Caki2 (cell line): ENCODE results near the gene ZRANB3. TPM values are rescaled to one million over a fixed set of nuclear protein-coding genes. Genes with fewer than 3 reads are reported as not detected.
"Not testable (repeated sequence)": the region's sequence is repeated elsewhere in the genome, so short reads cannot be mapped to it uniquely, and the experiment has no call there.

ENCODE experiments used
- DNase-seq: peaks from one replicate; pipeline ENCODE4 v3.0.0-alpha.2; 2015; ENCODE audit warnings: low read depth
- in situ Hi-C: cut with HindIII; loops from 2 replicates; pipeline ENCODE4 v1.10.0; 2016; ENCODE audit warnings: low sequenced_read_pairs, low pct_unique_long_range_greater_than_20kb, mixed read lengths
- total RNA-seq: library from RNA; depleted of rRNA; stranded (reverse); fragments of >200 nt; shearing (Covaris generic); gene quantifications from 2 replicates; pipeline ENCODE4 v1.2.3, GENCODE V29; 2014; ENCODE audit warnings: low replicate concordance

ZRANB3 gene
- total RNA-seq, 1 experiment from 2014 or later: 6.1 TPM

DNA sequence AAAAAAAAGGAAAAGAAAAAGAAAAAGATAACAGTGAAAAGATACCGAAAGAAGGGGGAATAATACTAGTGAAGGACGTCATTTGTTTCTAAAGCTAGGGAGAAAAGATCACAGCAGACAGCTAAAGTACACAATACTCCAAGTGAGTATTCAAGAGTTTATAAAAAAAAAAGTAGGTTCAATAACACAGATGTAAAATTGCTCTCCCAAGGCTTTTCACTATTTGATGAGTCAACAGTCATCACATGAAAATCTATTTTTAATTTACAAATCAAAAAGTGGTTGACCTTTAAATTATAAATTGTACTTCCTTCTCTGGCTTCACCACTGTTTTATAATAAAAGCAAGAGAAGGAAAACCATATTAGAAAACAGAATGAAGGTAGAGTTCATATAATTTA is 144.0 kb downstream of the ZRANB3 start:
- in situ Hi-C loops: no loop called here
- no peak for DNase-seq

DNA sequence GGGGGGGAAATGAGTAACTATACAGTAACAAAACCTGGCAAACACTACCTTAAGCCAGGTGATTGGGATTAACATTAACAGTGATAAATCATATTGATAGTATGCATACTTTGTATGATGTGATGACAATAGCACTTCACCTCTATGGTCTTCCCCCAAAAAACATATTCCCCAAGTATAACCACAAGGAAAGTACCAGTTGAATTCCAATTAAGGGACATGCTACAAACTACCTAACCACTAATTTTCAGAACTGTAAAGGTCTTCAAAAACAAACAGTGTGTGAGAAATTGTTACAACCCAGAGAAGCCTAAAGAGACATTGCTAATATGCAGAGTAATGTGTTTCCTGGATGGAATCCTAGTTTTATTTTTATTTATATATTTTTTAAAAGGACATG is 152.4 kb downstream of the ZRANB3 start:
- no peak for DNase-seq
- in situ Hi-C loops: no loop called here

DNA sequence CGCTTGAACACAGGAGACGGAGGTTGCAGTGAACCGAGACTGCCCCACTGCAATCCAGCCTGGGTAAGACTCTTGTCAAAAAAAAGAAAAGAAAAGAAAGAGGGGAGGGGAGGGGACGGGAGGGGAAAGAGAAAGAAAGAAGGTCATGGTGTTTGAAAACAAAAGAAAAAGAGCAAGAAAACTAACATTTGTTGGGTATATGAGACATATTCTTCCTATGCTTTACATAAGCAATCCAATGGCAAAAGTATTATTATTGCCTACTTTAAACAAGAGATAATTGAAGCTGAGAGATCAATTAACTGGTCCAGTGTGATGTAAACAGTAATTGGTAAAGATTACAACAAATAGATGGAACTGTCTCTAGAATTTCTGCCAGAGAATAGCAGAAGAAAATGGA is 157.3 kb downstream of the ZRANB3 start:
- DNase-seq: no peak
- in situ Hi-C loops: no loop called here

DNA sequence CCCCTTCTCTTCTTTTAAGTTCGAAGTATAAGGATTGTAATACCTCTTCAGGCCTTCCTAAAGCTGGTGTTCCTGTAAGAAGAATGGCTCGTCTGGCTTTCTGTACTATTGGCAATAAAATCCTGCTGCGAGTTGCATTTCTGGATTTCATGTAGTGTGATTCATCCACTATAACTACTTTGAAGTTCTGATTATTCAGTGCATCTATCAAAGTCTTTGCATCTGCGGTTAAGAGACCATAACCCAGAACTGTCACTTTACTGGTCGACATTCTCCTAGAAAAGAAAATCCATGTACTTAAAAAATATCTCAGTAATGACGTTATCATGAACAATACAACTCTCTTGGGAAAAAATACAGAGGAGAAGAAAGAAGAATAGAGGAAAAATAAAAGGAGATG is 181.1 kb downstream of the ZRANB3 start:
- in situ Hi-C loops: no loop called here

DNA sequence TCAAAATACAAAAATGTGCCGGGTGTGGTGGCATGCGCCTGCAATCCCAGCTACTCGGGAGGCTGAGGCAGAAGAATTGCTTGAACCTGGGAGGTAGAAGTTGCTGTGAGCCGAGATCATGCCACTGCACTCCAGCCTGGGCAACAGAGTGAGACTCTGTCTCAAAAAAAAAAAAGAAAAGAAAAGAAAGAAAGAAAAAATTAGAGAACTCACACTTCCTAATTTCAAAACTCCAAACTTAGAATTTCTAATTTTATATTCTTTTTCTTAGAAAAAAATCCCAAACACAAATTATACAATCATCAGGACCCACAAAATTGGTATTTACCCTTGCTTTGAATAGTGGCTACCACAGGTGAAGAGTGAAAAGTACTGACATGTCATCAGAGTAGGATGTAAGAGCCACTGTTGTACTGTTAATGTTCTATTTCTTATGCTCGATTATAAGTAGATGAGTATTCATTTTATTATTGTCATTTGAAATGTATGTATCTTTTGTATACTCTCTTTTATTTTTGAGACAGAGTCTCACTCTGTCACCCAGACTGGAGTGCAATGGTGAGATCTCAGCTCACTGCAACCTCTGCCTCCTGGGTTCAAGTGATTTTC is 182.8 kb downstream of the ZRANB3 start:
- DNase-seq, in situ Hi-C loops: not testable (repeated sequence)

More for the DNA sequence above, 181.1 kb downstream of the ZRANB3 start:
- no peak for DNase-seq

DNA sequence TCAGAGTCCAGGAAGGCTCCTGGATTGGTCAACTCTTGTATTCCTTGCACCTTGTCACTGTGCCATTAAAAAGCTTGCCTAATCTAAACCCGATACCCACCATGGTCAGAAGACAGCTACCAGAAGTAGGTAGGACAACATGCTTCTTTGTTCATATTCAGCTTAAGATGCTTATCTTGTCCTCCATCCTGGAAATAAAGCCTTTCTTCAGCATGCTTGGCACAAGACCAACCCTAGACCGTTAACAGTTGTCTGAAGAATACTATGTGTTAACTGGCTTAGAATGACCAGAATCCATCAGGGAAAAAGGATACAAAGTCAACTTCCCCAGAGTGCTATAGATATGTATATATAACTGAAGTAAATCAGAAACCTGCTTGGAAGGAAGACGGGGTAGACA is 193.9 kb downstream of the ZRANB3 start:
- DNase-seq: no peak
- in situ Hi-C loops: no loop called here

DNA sequence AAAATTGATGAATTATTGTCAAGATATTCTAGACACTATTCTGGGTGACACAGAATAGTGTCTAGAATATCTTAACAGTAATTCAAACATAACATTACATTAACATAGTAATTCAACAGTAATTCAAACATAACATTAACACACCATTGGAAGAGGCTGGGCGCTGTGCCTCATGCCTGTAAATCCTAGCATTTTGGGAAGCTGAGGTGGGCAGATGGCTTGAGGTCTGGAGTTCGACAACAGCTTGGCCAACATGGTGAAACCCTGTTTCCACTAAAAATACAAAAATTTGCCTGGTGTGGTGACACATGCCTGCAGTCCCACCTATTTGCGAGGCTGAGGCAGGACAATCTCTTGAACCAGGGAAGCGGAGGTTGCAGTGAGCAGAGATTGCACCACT is 195.8 kb downstream of the ZRANB3 start:
- DNase-seq: no peak
- in situ Hi-C loops: no loop called here

DNA sequence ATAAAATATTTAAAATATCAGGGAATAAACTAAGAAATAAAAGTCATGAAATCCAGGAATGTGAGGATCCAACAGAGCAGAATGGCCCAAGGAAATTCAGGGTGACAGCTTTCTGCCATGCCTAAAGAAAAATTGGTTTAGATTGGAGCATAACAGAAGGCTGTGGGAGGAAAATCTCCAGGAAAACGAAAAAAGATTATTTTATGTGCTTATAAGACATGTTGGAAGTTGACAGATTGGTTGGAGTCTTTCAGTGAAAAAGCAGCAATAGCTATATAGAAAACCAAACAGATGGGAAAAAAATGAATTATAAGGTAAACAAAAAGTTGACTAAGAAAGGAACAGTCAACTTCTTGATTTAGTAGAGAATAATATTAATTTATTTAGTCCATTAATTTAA is 203.9 kb downstream of the ZRANB3 start:
- DNase-seq: no peak
- in situ Hi-C loops: no loop called here

DNA sequence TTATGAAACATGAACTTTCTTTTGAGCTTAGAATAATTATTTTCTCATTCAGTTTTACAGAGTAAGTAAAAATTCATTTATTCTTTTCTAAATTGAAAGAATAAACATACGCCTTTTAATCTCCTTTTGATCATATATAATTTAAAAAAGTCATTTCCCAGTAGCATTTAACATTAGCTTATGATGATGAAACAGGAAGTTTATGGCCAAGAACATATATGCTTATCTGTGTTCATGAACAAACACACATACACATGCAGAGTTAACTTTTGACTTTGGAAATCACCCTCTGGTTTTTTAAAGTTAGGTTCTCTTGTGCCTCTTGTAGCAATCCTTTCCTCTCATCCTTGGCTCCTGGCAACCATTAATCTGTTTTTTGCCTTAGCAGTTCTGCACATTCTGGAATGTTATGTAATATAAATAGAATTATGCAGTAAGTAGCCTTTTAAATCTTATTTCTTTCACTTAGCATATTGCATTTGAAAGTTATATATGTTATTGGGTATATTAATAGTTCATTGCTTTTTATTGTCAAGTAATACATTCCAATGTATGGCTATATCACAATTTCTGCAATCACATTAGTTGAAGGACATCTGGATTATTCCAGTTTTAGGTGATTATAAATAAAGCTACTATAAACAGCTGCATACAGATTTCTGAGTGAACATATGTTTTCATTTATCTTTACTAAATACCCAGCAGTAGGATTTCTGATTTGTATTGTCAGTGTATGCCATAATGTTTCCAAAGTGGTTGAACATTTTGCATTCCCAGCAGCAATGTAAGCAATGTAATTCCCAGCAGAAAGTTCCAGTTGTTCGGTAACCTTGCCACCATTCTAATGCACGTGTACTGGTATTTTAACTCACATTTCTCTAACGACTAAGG is 210.3 kb downstream of the ZRANB3 start:
- no peak for DNase-seq
- in situ Hi-C loops: no loop called here

DNA sequence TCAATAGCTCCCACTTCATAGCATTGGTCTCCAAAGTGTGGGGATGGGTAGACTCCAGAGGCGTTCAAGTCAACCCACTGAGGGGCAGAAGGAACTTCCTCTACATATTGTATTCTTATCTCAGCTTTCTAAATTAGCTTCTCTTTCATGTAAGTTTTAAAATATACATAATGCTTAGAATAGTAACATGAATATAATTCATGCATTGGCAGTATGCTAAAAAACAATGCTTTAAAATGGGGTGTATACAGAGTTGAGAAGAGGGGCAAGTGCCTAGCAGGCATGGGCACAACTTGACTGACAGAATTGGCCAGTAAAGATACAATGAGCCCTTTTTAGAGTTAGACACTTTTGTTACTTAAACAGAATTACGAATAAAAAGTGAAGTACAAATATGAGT is 212.2 kb downstream of the ZRANB3 start:
- in situ Hi-C loops: no loop called here
- DNase-seq: no peak

DNA sequence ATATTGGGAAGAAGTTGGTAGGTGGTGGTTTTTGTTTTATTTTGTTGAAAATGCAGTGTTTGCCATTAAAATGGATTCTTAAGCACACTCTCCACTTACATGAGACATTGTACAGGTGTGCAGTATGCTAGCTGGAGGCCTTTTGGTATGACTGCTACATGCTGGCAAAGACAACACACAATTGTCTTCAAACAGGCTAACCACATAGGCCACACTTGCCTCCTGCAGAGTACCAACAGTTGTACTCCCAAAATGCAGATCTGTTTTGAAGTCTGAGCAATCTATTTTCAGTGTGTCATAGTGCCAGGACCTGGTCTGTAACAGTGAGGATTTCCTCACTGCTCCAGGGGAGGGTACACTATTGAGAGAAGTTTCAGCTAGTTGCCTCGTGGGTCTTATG is 213.6 kb downstream of the ZRANB3 start:
- DNase-seq: no peak

DNA sequence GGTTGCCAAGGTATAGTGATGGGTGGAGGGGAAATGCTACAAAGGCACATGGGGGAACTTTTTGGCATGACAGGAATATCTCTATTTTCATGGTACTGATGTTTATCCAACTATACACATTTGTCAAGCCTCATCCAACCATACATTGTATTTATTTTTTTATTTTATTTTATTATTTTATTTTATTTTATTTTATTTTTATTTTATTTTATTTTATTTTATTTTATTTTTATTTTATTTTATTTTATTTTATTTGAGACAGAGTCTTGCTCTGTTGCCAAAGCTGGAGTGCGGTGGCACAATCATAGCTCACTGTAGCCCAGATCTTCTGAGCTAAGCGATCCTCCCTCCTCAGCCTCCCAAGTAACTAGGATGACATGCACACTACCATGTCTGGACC is 219.1 kb downstream of the ZRANB3 start:
- in situ Hi-C loops: no loop called here
- DNase-seq: no peak

More for the DNA sequence above, 213.6 kb downstream of the ZRANB3 start:
- in situ Hi-C loops: no loop called here

DNA sequence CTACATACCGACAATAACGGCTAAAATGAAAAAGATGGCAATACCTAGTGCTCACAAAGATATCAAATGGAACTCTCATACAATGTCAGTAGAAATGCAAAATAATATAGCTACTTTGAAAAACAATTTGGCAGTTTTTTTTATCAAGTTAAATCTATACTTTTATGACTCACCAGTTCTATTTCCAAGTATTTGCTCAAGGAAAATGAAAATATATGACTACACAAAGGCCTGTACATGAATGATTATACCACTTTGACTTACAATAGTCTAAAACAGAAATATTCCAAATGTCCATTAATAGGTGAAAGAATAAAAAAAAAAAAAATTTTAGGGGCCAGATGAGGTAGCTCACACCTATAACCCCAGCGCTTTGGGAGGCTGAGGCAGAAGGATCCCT is 219.8 kb downstream of the ZRANB3 start:
- DNase-seq: no peak

DNA sequence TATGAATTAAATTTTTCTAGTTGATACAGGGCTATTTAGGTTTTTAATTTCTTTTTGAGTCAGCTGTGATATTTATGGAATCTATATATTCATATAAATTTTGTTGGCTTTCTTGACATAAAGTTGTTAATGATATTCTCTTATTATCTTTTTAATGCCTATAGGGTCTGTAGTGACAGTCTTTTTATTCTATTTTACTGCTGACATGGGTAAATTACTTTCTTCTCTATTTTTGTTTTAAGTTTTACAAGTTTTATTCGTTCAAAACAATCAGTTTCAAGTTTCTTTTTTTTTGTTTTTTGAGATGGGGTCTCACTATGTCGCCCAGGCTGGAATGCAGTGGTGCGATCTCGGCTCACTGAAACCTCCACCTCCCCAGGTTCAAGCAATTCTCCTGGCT is 226.3 kb downstream of the ZRANB3 start:
- DNase-seq: no peak
- in situ Hi-C loops: no loop called here

More for the DNA sequence above, 219.8 kb downstream of the ZRANB3 start:
- in situ Hi-C loops: no loop called here

DNA sequence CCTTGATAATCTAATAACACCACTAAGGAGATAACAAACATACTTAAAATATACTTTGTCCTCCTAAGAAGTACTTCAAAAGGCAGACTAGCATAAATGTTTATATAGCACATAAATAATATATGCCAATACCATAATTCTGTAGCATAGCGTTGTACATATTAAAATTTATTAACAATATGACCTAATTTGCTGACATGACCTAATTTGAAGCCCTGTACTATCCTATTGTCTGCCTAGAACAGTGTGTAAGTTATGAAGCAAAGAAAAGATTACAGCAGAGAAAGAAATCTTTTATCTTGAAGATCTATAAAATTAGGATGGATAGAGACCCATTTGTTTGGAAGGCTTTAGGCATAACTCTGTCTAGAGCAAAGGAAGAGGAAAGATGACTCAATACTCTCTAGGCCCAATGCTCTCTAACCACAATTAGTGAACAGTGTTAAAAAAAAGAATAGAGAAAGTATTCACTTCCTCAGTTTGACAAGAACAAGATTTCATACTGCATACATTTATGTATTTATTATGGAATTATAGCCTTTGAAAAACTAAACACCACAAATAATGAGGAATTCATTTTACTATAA is 231.3 kb downstream of the ZRANB3 start:
- in situ Hi-C loops: no loop called here
- no peak for DNase-seq

DNA sequence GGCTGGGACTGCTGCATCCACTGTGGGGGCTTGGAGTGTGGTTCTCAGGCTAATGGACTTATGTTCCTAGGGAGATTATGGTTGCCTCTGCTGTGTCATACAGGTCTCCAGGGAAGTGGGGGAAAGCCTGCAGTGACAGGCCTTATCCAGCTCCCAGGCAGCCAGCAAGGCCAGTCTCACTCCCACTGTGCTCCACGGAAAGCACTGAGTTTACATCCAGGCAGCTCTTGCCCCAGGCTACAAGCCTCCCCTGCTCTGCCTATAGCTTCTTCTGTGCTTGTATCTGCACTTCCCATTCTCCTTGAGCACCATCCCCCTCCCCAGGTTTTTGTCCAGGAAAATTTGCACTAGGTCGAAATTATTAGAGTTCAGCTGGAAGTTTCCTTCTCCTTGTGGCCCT is 231.9 kb downstream of the ZRANB3 start:
- no peak for DNase-seq
- in situ Hi-C loops: no loop called here

DNA sequence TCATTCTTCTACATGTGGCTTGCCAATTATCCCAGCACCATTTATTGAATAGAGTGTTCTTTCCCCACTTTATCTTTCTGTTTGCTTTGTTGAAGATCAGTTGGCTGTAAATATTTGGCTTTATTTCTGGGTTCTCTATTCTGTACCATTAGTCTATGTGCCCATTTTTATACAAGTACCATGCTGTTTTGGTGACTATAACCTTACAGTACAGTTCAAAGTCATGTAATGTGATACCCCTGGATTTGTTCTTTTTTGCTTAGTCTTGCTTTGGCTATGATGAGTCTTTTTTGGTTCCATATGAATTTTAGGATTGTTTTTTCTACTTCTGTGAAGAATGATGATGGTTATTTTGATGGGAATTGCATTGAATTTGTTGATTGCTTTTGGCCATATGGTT is 243.9 kb downstream of the ZRANB3 start:
- DNase-seq, in situ Hi-C loops: not testable (repeated sequence)

DNA sequence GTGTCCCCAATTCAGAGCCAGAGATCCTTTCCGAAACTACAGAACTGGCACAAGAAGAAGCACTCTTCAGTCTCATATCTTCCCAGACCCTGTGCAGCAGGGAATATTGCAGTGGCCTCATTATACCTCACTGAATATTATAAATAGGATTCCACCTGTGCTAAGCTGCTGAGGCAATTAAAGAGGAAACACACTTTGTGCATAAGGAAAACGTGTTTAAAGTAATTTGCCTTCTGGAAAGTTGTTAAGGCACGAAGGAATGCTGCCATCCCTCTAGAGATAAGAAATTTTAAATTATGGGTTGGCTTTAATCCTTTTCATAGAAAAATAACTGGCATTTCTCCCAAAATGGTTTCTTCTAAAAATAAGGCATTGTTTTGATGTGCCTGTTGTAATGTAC is 245.6 kb downstream of the ZRANB3 start:
- in situ Hi-C loops: no loop called here

DNA sequence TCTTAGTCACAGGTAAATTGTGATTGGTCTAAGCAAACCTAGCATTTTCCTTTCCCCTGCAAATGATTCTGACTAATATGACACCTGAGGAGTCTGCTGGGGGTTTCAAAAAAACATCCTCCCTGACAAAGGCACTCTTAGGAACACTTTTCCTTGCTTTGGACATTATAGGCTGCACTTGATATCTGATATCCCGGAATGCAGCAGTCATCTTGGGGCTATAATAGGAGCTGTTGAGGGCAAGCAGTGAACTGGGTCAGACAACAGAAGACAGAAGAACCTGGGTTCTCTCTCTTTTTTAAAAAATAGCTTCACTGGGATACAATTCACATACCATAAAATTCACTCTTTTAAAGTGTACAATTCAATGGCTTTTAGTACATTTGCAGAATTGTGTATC is 249.6 kb downstream of the ZRANB3 start:
- in situ Hi-C loops: no loop called here
- DNase-seq: no peak

More for the DNA sequence above, 245.6 kb downstream of the ZRANB3 start:
- DNase-seq: no peak
